Caco-2 (cell line): ENCODE measurements around the gene AQP6. TPM values are rescaled to one million over a fixed set of nuclear protein-coding genes. Genes with fewer than 3 reads are reported as not detected.

Source experiments
- BruUV-seq: library from RNA; stranded (reverse); fragments of 400-500 nt; replicated peaks from 2 replicates; lab custom pipeline; 2021; lab: Mats Ljungman, UMichigan
- CTCF ChIA-PET: fragments of 300-600 bp; sonication (Branson Sonifier 250); formaldehyde crosslinking; loops from one replicate; lab custom pipeline; 2022; ENCODE audit warnings: antibody characterized with exemption; lab: Charles Lee
- POLR2A ChIA-PET: fragments of 300-600 bp; sonication (Branson Sonifier 250); formaldehyde crosslinking; loops from one replicate; lab custom pipeline; 2022; ENCODE audit warnings: antibody characterized with exemption; lab: Charles Lee
- DNase-seq, 2 experiments: peaks; one replicate each; pipeline versions ENCODE4 v3.0.0 to v3.0.0-alpha.2; 2020 to 2022
- H3K27me3 ChIP-seq: replicated peaks from 2 replicates; pipeline ENCODE4 v1.6.0; 2011; ENCODE audit warnings: low read length; ENCODE audit not compliant: control insufficient read depth, insufficient read depth
- H3K36me3 ChIP-seq: 2 replicates; pipeline ENCODE4 v1.5.1; 2011; ENCODE audit warnings: low read length; ENCODE audit not compliant: control insufficient read depth, insufficient read depth
- H3K4me1 ChIP-seq: fragments of 250-450 bp; sonication (Bioruptor Pico); 2 replicates; pipeline ENCODE4 v1.5.1; 2020; ENCODE audit warnings: mild to moderate bottlenecking
- H3K4me3 ChIP-seq: 2 replicates; pipeline ENCODE4 v1.5.1; 2011; ENCODE audit warnings: low read depth, mild to moderate bottlenecking, control low read depth, low read length
- H3K9me3 ChIP-seq: fragments of 250-450 bp; sonication (Bioruptor Pico); 2 replicates; pipeline ENCODE4 v1.5.1; 2020; ENCODE audit warnings: mild to moderate bottlenecking, moderate library complexity
- H3K27ac Mint-ChIP-seq: one replicate; pipeline ENCODE4 v1.8.0; 2022; ENCODE audit warnings: mixed read lengths; ENCODE audit not compliant: unreplicated experiment
- H3K27me3 Mint-ChIP-seq: one replicate; pipeline ENCODE4 v1.8.0; 2022; ENCODE audit warnings: mixed read lengths; ENCODE audit not compliant: insufficient read depth, unreplicated experiment
- H3K36me3 Mint-ChIP-seq: one replicate; pipeline ENCODE4 v1.8.0; 2022; ENCODE audit warnings: mild to moderate bottlenecking, mixed read lengths; ENCODE audit not compliant: insufficient read depth, unreplicated experiment
- H3K4me1 Mint-ChIP-seq: one replicate; pipeline ENCODE4 v1.8.0; 2022; ENCODE audit warnings: low read depth, mixed read lengths; ENCODE audit not compliant: unreplicated experiment
- H3K4me3 Mint-ChIP-seq: one replicate; pipeline ENCODE4 v1.8.0; 2022; ENCODE audit warnings: mild to moderate bottlenecking, moderate library complexity, mixed read lengths; ENCODE audit not compliant: unreplicated experiment
- H3K9me3 Mint-ChIP-seq: one replicate; pipeline ENCODE4 v1.8.0; 2022; ENCODE audit warnings: mixed read lengths; ENCODE audit not compliant: unreplicated experiment
- CTCF ChIP-seq, 2 experiments: fragments of 200-600 bp in 1 of 2; IDR thresholded peaks; 1 replicate in 1 of 2; 2 replicates in 1 of 2; pipeline versions ENCODE4 v1.5.1 to v1.8.0; 2011 to 2022; ENCODE audit warnings: antibody characterized with exemption in 1 of 2, control low read depth in 1 of 2, inconsistent platforms in 1 of 2, low read depth in 1 of 2, low read length in 1 of 2, mild to moderate bottlenecking in 1 of 2, moderate library complexity in 1 of 2; ENCODE audit not compliant: insufficient read depth in 1 of 2, severe bottlenecking in 1 of 2, unreplicated experiment in 1 of 2
- intact Hi-C: fragments of 100-400 bp; cut with micrococcal nuclease; formaldehyde crosslinking; loops from one replicate; pipeline ENCODE4 v1.10.0; 2022; ENCODE audit not compliant: unreplicated experiment
- total RNA-seq: library from RNA; stranded (reverse); gene quantifications from 2 replicates; pipeline ENCODE4 v1.2.3, GENCODE V29; 2022

AQP6 gene
- total RNA-seq, 1 experiment from 2014 or later: not detected

- Mint-ChIP-seq H3K27ac (no peak overlapping the region), H3K4me3 (no peak overlapping the region), H3K4me1 (peaks cover 12% of the 10 kb centered on the region), H3K27me3 (no peaks in the 10 kb centered on the region), H3K36me3 (peaks cover 5% of the 10 kb centered on the region), H3K9me3 (no peaks in the 10 kb centered on the region)
- intact Hi-C loops: no loop called here
- ChIA-PET POLR2A (interaction anchor here (0.5 to 0.6 kb wide), 2 partner anchors 78 to 281 kb away, joined by 3 read pairs; no protein-coding TSS in a partner anchor), CTCF (interaction anchor here (0.6 to 1.6 kb wide), 6 partner anchors 21 to 219 kb away, joined by 3 to 9 read pairs (median 5); no protein-coding TSS in a partner anchor)
- BruUV-seq: no TSS peak
- Histone ChIP-seq H3K27me3 (no peaks in the 10 kb centered on the region), H3K9me3 (no peaks in the 10 kb centered on the region), H3K4me1 (peaks cover 5% of the 10 kb centered on the region; the same call in 1 of the 2 replicates), H3K36me3 (no peaks in the 10 kb centered on the region), H3K4me3 (no peak overlapping the region)
- TF ChIP-seq CTCF (IDR thresholded peaks at IDR 0.05; ENCODE audit: insufficient read depth in 1 of 2, low read depth in 1 of 2, low read length in 1 of 2, severe bottlenecking in 1 of 2, unreplicated experiment in 1 of 2): no peak
- no peak for DNase-seq
Measured at GRCh38 chr12:49946086-49946485, 26.7 kb upstream of the AQP6 start.

- intact Hi-C loops: no loop called here
- BruUV-seq: no TSS peak
- POLR2A ChIA-PET: interaction anchor here (0.5 kb wide), 1 partner anchor 79 kb away, joined by 3 read pairs; no protein-coding TSS in a partner anchor
Measured at GRCh38 chr12:49946497-49946896, 26.2 kb upstream of the AQP6 start.

GRCh38 chr12:49947593-49948226 is 25.0 kb upstream of the AQP6 start:
- Mint-ChIP-seq H3K27ac (no peak overlapping the region), H3K36me3 (peaks cover 5% of the 10 kb centered on the region), H3K4me3 (no peak overlapping the region), H3K9me3 (no peaks in the 10 kb centered on the region), H3K4me1 (peaks cover 12% of the 10 kb centered on the region), H3K27me3 (no peaks in the 10 kb centered on the region)
- Histone ChIP-seq H3K4me1 (peaks cover 5% of the 10 kb centered on the region; the same call in 1 of the 2 replicates), H3K4me3 (no peak overlapping the region), H3K27me3 (no peaks in the 10 kb centered on the region), H3K36me3 (no peaks in the 10 kb centered on the region), H3K9me3 (no peaks in the 10 kb centered on the region)
- no peak for DNase-seq
- intact Hi-C loops: no loop called here
- TF ChIP-seq CTCF (IDR thresholded peaks at IDR 0.05; ENCODE audit: insufficient read depth in 1 of 2, low read depth in 1 of 2, low read length in 1 of 2, severe bottlenecking in 1 of 2, unreplicated experiment in 1 of 2): no peak
- CTCF ChIA-PET: interaction anchor here (0.6 to 1.0 kb wide), 2 partner anchors 27 to 80 kb away, joined by 3 to 4 read pairs; no protein-coding TSS in a partner anchor
- POLR2A ChIA-PET: no interaction called here
- no TSS peak for BruUV-seq

More at GRCh38 chr12:49946497-49946896, 26.2 kb upstream of the AQP6 start:
- no peaks in the 10 kb centered on the region for H3K36me3 ChIP-seq
- H3K4me3 ChIP-seq: no peak overlapping the region
- peaks cover 12% of the 10 kb centered on the region for H3K4me1 Mint-ChIP-seq
- H3K27ac Mint-ChIP-seq: no peak overlapping the region
- H3K4me3 Mint-ChIP-seq: no peak overlapping the region
- H3K27me3 Mint-ChIP-seq: no peaks in the 10 kb centered on the region
- TF ChIP-seq CTCF (IDR thresholded peaks at IDR 0.05; ENCODE audit: insufficient read depth in 1 of 2, low read depth in 1 of 2, low read length in 1 of 2, severe bottlenecking in 1 of 2, unreplicated experiment in 1 of 2): no peak
- H3K36me3 Mint-ChIP-seq: peaks cover 5% of the 10 kb centered on the region
- CTCF ChIA-PET: interaction anchor here (0.9 to 1.6 kb wide), 5 partner anchors 21 to 220 kb away, joined by 3 to 9 read pairs (median 5); no protein-coding TSS in a partner anchor
- peaks cover 5% of the 10 kb centered on the region; the same call in 1 of the 2 replicates for H3K4me1 ChIP-seq
- H3K9me3 ChIP-seq: no peaks in the 10 kb centered on the region
- H3K27me3 ChIP-seq: no peaks in the 10 kb centered on the region
- DNase-seq: no peak
- no peaks in the 10 kb centered on the region for H3K9me3 Mint-ChIP-seq
